ENCODE measurements around the gene PGBD5.
"Not testable (repeated sequence)": the region's sequence is repeated elsewhere in the genome, so short reads cannot be mapped to it uniquely, and the experiment has no call there.

Gene PGBD5

DNA sequence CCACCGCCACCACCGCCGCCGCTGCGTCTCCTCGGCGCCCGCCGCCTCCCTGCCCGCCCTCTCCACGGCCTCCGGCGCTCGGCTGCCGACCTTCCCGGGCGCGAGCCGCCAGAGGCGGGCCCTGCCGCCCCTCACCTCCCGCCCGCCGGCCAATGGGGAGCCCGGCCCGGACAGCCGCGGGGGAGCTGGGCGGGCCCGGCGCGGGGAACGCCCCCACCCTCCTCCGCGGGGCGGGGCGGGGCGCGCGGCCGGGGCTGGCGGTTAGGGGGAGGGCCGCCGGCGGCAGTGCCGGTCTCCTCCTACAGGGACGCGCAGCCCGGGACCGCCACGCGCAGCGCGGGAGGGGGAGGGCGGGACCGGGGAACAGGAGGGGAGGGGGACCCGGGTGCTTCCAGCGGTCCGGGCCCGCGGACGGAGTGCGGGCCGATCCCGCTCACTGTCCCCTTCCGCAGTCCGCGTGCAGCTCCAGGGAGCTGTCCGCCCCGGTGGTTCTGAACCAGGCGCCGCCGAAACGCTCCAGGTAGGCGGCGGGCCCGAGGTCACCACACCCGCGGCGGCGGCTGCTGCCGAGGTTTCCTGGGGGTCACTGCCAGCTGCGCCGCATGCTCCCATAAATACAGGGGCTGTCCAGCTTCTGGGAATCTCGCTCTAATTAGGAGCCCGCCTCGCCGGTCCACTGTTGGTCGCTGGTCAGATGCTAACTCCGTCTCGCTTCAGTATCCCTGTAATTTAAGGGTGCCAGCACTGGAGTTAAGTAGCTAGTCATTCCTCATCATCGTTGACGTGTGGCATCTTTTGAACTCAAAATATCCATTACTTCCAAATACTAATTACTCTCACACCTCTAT, at the start of gene PGBD5:
PGBD5 (minus strand) TSS at position 87 of the 848 bp plus-strand sequence. CDS start 404 bp downstream, outside the sequence.
- peak; percentile 27 for DNase-seq

DNA sequence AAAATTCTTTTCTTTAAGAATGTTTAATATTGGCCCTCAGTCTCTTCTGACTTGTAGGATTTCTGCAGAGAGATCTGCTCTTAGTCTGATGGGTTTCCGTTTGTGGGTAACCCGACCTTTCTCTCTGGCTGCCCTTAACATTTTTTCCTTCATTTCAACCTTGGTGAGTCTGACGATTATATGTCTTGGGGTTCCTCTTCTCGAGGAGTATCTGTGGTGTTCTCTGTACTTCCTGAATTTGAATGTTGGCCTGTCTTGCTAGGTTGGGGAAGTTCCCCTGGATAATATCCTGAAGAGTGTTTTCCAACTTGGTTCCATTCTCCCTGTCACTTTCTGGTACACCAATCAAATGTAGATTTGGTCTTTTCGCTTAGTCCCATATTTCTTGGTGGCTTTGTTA, 48.8 kb upstream of the PGBD5 start:
- not testable (repeated sequence) for DNase-seq

- DNase-seq: not testable (repeated sequence)
Measured at GRCh38 chr1:230470750-230471149, 44.6 kb upstream of the PGBD5 start.

- no peak for DNase-seq
Measured at GRCh38 chr1:230469271-230469670, 43.1 kb upstream of the PGBD5 start.

DNA sequence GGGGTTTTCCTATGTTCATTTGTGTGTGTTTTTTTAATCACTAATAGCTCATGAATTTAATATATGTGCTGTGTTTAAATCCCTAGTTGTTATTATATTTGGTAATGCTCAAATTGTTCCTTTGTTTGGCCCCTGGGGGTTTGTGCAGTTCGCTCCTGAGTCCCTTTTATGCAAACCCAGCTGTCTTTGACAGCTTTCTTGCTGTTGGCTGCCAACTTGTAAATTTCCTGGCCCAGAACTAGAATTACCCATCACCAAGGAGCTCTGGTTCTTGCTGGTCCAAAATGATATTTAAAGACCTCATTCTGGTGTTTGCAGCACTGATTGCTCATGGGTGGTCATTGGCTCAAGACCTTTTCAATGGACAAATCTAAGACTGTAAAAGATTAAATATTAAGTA, 39.6 kb upstream of the PGBD5 start:
- DNase-seq: no peak

DNA sequence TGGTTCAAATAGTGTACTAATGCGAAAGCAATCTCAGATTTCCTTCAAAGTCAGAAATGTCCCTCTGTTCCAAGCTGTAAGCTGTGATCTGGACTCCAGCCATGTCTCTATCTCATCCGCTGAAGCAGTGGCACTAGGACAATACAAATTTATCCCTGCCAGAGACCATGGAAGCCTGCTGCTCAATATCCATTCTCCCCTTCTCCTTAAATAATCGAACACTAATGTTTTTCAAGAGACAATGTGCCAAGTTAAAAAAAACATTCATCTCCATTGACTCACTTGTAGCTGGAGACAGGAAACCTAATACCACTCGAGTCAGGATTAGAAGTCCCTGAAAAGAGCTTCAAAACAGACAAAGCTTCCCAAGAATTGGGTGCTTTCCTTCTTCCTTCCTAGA, 38.5 kb upstream of the PGBD5 start:
- no peak for DNase-seq

- DNase-seq: no peak
Measured at GRCh38 chr1:230463760-230464159, 37.6 kb upstream of the PGBD5 start.

DNA sequence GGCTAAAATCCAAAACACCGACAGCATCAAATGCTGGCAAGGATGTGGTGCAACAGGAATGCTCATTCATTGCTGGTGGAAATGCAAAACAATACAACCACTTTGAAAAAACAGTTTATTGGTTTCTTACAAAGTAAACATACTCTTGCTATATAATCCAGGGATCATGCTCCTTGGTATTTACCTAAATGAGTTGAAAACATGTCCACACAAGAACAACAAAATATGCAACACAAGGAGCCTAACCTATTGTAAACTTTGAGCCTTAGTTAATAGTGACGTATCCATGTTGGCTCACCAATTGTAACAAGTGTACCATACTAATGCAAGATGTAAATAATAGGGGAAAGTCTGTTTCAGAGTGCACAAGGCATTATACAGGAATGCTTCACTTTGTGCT, 37.2 kb upstream of the PGBD5 start:
- no peak for DNase-seq

GRCh38 chr1:230459465-230459864, 33.3 kb upstream of the PGBD5 start:
- DNase-seq: no peak

DNA sequence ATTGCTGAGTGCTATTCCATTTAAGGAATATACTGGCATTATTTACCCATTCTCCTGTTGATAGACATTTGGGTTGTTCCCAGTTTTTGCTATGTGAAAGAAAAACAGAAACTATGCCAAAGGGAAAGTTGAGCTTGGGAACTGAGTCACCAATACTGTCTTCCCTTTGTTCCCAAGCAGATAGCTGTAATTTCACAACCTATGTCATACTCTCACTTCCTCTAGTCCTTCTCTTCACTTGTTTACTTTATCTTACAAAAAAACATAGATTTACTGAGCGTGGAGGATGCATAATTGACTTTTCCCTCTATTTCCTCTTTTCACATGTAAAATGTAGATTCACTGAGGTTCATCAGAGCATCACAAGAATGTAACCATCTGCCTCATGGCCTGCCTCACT, 32.4 kb upstream of the PGBD5 start:
- DNase-seq: no peak

DNA sequence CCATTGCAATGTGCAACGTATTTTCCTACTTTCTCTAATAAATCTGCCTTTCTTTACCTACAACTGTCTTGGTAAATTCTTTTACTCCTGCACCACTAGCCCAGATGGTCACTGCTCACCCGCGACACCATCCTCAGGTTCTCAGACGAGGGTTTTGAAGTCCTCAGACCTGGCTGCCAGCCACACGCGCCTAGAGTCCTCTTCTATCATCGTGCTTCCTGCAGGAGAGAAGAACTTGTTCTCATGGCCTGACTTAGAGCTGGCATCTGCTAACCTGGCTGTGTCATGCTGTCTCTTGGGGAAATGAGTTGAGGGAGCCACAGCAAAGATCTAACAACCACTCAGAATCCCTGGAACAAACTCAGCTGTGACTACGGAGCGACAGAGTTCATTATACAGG, 30.3 kb upstream of the PGBD5 start:
- DNase-seq: no peak

GRCh38 chr1:230455291-230455690, 29.2 kb upstream of the PGBD5 start:
- DNase-seq: no peak

DNA sequence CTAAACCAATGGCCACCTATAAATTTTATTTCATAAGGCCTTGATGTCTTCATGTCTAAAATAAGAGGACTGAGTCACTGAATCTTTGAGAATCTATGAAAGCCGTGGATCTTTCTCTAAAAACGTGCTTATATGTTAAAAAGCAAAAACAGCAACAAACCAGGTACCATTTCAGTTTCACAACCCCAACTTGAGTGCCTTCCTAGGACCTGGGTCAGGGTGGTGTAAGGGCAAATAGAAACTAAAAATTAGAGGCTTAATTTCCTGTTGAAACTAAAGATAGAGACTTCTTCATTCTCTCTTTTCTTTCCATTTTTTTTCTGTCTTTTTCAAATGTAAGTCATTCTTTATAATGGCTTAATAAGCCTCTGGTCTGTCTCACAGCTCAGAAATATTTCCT, 27.2 kb upstream of the PGBD5 start:
- no peak for DNase-seq

GRCh38 chr1:230441183-230442029, 15.3 kb upstream of the PGBD5 start:
- DNase-seq: no peak

GRCh38 chr1:230435108-230435507, 9.0 kb upstream of the PGBD5 start:
- DNase-seq: no peak

DNA sequence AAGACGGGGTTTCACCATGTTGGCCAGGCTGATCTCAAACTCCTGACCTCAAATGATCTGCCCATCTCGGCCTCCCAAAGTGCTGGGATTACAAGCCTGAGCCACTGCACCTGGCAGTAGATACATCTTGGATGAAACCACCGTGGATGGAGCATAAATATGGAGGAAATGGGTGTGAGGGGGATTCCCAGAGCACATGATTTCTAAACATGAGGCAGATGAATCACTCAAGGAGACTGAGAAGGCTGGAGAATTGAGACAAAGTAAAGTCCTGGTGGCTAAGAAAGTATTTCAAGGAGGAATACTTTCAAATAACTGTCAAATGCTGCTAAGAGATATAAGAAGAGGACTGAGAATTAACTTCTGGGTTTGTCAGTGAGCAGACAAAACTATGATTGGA, 5.4 kb upstream of the PGBD5 start:
- no peak for DNase-seq

- DNase-seq: no peak
Measured at GRCh38 chr1:230430499-230430898, 4.4 kb upstream of the PGBD5 start.

DNA sequence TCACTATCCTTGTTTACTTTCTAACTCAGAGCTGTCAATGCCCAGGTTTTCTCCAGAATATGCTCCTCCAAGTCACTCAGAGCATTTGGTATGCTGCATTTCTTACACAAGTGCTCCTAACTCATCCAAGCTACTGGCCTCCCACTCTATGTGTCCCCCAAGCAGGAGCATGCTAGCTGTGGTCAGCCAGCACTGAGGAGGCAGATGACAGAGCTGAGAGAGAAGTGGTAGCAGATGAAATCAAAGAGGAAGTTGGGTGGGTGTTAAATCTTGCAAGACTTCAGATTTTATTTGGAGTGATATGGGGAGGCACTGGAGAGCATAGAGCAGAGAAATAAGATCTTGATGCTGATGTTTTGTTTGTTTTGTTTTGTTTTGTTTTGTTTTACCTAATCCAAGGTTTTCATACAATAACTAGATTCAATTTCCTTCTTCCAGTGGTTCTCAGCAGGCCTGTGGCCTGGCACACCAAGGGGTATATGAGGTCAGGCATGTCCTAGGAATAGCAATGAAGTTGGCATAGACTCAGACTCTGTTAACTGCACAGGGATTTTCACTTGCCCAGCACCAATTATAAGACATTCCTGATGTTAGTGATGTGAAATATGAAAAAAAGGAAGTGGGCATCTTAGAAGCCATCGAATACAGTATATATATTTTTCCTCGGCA, 3.1 kb upstream of the PGBD5 start:
- DNase-seq: no peak

GRCh38 chr1:230427981-230428380, 1.8 kb upstream of the PGBD5 start:
- DNase-seq: no peak

DNA sequence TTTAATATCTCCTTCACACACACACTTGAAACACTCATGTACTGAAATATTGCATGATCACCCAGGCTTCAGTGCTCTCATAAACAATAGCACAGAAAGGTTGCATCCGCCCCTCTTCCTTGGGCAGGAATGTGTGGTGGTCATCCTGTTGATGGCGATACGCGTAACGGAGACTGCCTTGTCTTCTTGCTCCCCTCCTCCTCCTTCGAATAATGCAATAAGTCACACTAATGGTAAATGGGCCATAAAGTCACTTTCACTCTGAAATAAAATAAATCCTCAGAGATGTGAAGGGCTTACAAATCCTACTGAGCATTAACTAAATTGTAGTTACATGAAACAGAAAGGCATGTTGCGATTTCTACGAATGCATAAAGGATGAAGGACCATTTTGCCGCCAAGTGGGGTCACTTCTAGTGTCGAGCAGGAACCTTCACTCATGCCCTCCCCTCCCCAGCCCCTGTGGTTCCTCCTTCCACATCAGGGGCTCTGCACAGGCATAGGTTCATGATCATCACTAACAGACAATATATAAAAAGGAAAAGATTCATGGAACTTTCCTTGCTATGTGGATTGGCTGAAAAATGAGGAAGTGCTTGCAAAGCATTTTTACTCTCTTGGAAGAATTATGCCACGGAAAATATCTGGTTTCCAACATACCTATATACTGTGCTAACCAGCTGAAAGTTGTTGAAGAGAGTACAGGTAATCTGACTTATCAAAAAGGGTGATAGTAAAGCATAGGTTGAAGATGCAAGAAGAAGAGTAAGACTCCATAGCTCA, 1.2 kb upstream of the PGBD5 start:
- DNase-seq: no peak

- DNase-seq: no peak
Measured at GRCh38 chr1:230425252-230426091, 660 bp downstream of the PGBD5 start.
